ENCODE measurements around the gene KNDC1. TPM values are rescaled to one million over a fixed set of nuclear protein-coding genes. Genes with fewer than 3 reads are reported as not detected.

KNDC1 gene
- total RNA-seq, 4 donors from 2014 or later: 0.19 to 0.59 (median 0.39) TPM

- WGBS, 2 donors: 79 to 89% methylated on average over 19 to 21 of the region's 23 CpGs
- TF ChIP-seq POLR2A (IDR thresholded peaks at IDR 0.05) (no peak), CTCF (IDR thresholded peaks at IDR 0.05) (no peak)
- intact Hi-C loops (cut with DNase I; ENCODE audit: low total_unique reads): no loop called here
These were observed 45.1 kb downstream of the KNDC1 start for GRCh38 chr10:133205146-133205545.

DNA sequence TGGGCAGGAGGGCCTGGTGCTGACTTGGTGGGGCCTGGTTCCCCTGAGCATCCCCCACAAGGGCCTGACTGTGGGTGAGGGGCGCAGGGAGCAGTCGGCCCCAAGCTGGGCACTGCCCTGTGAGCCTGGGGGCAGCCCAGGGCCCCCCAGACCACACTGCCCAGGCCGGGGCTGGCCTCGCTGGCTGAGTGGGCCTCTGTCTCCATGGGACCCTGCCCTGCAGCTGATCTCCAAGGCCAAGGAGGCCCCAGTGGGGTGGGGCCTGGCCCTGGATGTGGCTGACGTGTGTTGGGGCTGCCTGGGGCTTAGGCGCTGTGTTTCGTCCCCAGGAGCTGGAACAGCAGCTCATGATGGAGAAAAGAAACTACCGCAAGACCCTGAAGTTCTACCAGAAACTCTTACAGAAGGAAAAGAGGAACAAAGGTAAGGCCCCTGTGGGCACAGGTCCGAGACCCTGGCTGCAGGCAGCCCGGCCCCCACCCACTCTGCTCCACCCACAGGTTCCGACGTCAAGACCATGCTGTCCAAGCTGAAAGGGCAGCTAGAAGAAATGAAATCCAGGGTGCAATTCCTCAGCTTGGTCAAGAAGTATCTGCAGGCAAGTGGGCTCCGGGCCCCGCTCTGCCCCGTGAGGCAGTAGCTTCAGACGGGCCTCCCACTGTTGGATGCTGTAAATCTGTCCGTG is 46.5 kb downstream of the KNDC1 start:
- WGBS, 2 donors: 70 to 71% methylated on average over 17 of the region's 17 CpGs

More at GRCh38 chr10:133205146-133205545, 45.1 kb downstream of the KNDC1 start:
- DNase-seq (ENCODE audit: low spot score in 2 of 2): no peak
- H3K4me3 ChIP-seq (ENCODE audit: low read depth, poor library complexity, severe bottlenecking): no peak overlapping the region

GRCh38 chr10:133207041-133207600 is 47.1 kb downstream of the KNDC1 start:
- 65 to 76% methylated on average over 35 to 36 of the region's 36 CpGs for WGBS, 2 donors
- TF ChIP-seq CTCF (IDR thresholded peaks at IDR 0.05): no peak
- no peak for TF ChIP-seq POLR2A (IDR thresholded peaks at IDR 0.05)
- no peak overlapping the region for H3K4me3 ChIP-seq (ENCODE audit: low read depth, poor library complexity, severe bottlenecking)
- DNase-seq (ENCODE audit: low spot score in 2 of 2): no peak
- intact Hi-C loops (cut with DNase I; ENCODE audit: low total_unique reads): no loop called here

More for the DNA sequence above, 46.5 kb downstream of the KNDC1 start:
- no peak for DNase-seq (ENCODE audit: low spot score in 2 of 2)
- no peak overlapping the region for H3K4me3 ChIP-seq (ENCODE audit: low read depth, poor library complexity, severe bottlenecking)
- intact Hi-C loops (cut with DNase I; ENCODE audit: low total_unique reads): no loop called here
- TF ChIP-seq POLR2A (IDR thresholded peaks at IDR 0.05) (no peak), CTCF (IDR thresholded peaks at IDR 0.05) (no peak)

DNA sequence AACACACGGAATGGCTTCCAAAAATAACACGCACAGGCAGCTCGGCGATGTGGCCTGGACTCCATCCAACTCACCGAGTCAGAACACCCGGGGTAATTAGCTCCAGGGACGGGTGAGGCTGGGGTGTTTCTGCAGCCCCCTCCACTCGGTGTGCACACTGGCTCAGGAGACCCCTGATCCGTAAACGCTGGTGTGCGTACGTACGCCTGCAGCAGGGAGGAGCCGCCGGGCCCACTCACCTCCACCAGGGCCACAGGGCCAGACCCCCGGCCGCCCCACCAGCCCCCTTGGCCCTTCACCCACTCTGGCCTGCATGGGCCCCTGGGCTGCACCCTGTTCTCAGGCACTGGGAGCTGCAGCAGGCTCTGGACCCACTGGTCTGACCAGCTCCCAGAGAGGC is 47.6 kb downstream of the KNDC1 start:
- WGBS, 2 donors: 57 to 65% methylated on average over 15 to 17 of the region's 17 CpGs
- H3K4me3 ChIP-seq (ENCODE audit: low read depth, poor library complexity, severe bottlenecking): no peak overlapping the region
- intact Hi-C loops (cut with DNase I; ENCODE audit: low total_unique reads): no loop called here
- DNase-seq (ENCODE audit: low spot score in 2 of 2): no peak
- TF ChIP-seq POLR2A (IDR thresholded peaks at IDR 0.05) (no peak), CTCF (IDR thresholded peaks at IDR 0.05) (no peak)

- intact Hi-C loops (cut with DNase I; ENCODE audit: low total_unique reads): no loop called here
- no peak for DNase-seq (ENCODE audit: low spot score in 2 of 2)
- no peak for TF ChIP-seq CTCF (IDR thresholded peaks at IDR 0.05)
- no peak for TF ChIP-seq POLR2A (IDR thresholded peaks at IDR 0.05)
- H3K4me3 ChIP-seq (ENCODE audit: low read depth, poor library complexity, severe bottlenecking): no peak overlapping the region
- 91% methylated on average over 13 to 18 of the region's 18 CpGs for WGBS, 2 donors
These were observed 48.4 kb downstream of the KNDC1 start for GRCh38 chr10:133208466-133208865.
